Measurements from ENCODE around the gene TRMT10A.

Gene TRMT10A

GRCh38 chr4:99610605-99611175 lies 46.9 kb upstream of the TRMT10A start:
- no peak overlapping the region for H2BK12ac ChIP-seq (ENCODE audit: low read length)
- H2BK5ac ChIP-seq (ENCODE audit: low read length) = no peak overlapping the region
- no peak overlapping the region for H4K91ac ChIP-seq (ENCODE audit: low read depth, low read length, poor library complexity)
- H3K23ac ChIP-seq (ENCODE audit: low read depth, low read length, poor library complexity) = no peak overlapping the region
- H3K18ac ChIP-seq (ENCODE audit: low read length) = no peak overlapping the region
- no peak overlapping the region for H3K4me3 ChIP-seq (ENCODE audit: low read length in 2 of 2)
- no peak overlapping the region for H3K14ac ChIP-seq (ENCODE audit: low read length)
- no CpG with 5 or more reads among the region's 5 CpGs for WGBS, 2 donors (ENCODE audit: extremely low coverage in 2 of 2, insufficient read length in 2 of 2, insufficient replicate concordance in 1 of 2)
- peaks cover 0 to 46% of the 10 kb centered on the region in 2 donors for H3K36me3 ChIP-seq (replicated peaks in 1 of 2; ENCODE audit: control insufficient read depth in 2 of 2, insufficient read depth in 2 of 2, low read length in 2 of 2)
- no peak overlapping the region for H3K9ac ChIP-seq (ENCODE audit: low read depth, low read length, poor library complexity)
- H3K4me1 ChIP-seq (ENCODE audit: control insufficient read depth in 2 of 2, insufficient read depth in 1 of 2, low read depth in 1 of 2, low read length in 2 of 2) = no peaks in the 10 kb centered on the region
- no peak overlapping the region for H2AFZ ChIP-seq (ENCODE audit: low read length)
- no peak overlapping the region for H2AK5ac ChIP-seq (ENCODE audit: low read depth, low read length)
- no peak overlapping the region for H2BK15ac ChIP-seq (ENCODE audit: low read length)
- no peak overlapping the region for H2BK120ac ChIP-seq (ENCODE audit: low read depth, low read length)
- H3K4me2 ChIP-seq (ENCODE audit: insufficient read depth, low read length, poor library complexity, severe bottlenecking) = no peak overlapping the region
- H3K27ac ChIP-seq (replicated peaks; ENCODE audit: low read length) = no peak overlapping the region
- H4K8ac ChIP-seq (ENCODE audit: low read depth, low read length) = no peak overlapping the region
- no peaks in the 10 kb centered on the region for H3K79me1 ChIP-seq (ENCODE audit: low read depth, low read length)
- no peaks in the 10 kb centered on the region for H3K9me3 ChIP-seq (replicated peaks in 1 of 2; ENCODE audit: control insufficient read depth in 2 of 2, insufficient read depth in 1 of 2, low read depth in 1 of 2, low read length in 2 of 2)
- DNase-seq (ENCODE audit: low spot score) = no peak
- H3K27me3 ChIP-seq (ENCODE audit: control insufficient read depth in 3 of 3, insufficient read depth in 3 of 3, low read depth in 1 of 3, low read length in 3 of 3) = no peaks in the 10 kb centered on the region
- no peak overlapping the region for H3K4ac ChIP-seq (ENCODE audit: low read length)

GRCh38 chr4:99608417-99608816 lies 44.6 kb upstream of the TRMT10A start:
- H2BK12ac ChIP-seq (ENCODE audit: low read length) = no peak overlapping the region
- no peak overlapping the region for H3K9ac ChIP-seq (ENCODE audit: low read depth, low read length, poor library complexity)
- no peak overlapping the region for H2AK5ac ChIP-seq (ENCODE audit: low read depth, low read length)
- no peak overlapping the region for H4K8ac ChIP-seq (ENCODE audit: low read depth, low read length)
- H3K27me3 ChIP-seq (ENCODE audit: control insufficient read depth in 3 of 3, insufficient read depth in 3 of 3, low read depth in 1 of 3, low read length in 3 of 3) = no peaks in the 10 kb centered on the region
- no peak overlapping the region for H3K18ac ChIP-seq (ENCODE audit: low read length)
- H3K4me1 ChIP-seq (ENCODE audit: control insufficient read depth in 2 of 2, insufficient read depth in 1 of 2, low read depth in 1 of 2, low read length in 2 of 2) = no peaks in the 10 kb centered on the region
- no peak overlapping the region for H2BK5ac ChIP-seq (ENCODE audit: low read length)
- no CpG with 5 or more reads among the region's 5 CpGs for WGBS, 2 donors (ENCODE audit: extremely low coverage in 2 of 2, insufficient read length in 2 of 2, insufficient replicate concordance in 1 of 2)
- H3K27ac ChIP-seq (replicated peaks; ENCODE audit: low read length) = no peak overlapping the region
- H2BK120ac ChIP-seq (ENCODE audit: low read depth, low read length) = no peak overlapping the region
- no peak overlapping the region for H3K14ac ChIP-seq (ENCODE audit: low read length)
- no peaks in the 10 kb centered on the region for H3K9me3 ChIP-seq (replicated peaks in 1 of 2; ENCODE audit: control insufficient read depth in 2 of 2, insufficient read depth in 1 of 2, low read depth in 1 of 2, low read length in 2 of 2)
- H3K4me2 ChIP-seq (ENCODE audit: insufficient read depth, low read length, poor library complexity, severe bottlenecking) = no peak overlapping the region
- no peak overlapping the region for H4K91ac ChIP-seq (ENCODE audit: low read depth, low read length, poor library complexity)
- H3K4me3 ChIP-seq (ENCODE audit: low read length in 2 of 2) = no peak overlapping the region
- DNase-seq (ENCODE audit: low spot score) = no peak
- no peak overlapping the region for H2AFZ ChIP-seq (ENCODE audit: low read length)
- no peak overlapping the region for H2BK15ac ChIP-seq (ENCODE audit: low read length)
- no peak overlapping the region for H3K23ac ChIP-seq (ENCODE audit: low read depth, low read length, poor library complexity)
- peaks cover 0 to 43% of the 10 kb centered on the region in 2 donors for H3K36me3 ChIP-seq (replicated peaks in 1 of 2; ENCODE audit: control insufficient read depth in 2 of 2, insufficient read depth in 2 of 2, low read length in 2 of 2)
- no peaks in the 10 kb centered on the region for H3K79me1 ChIP-seq (ENCODE audit: low read depth, low read length)
- no peak overlapping the region for H3K4ac ChIP-seq (ENCODE audit: low read length)

GRCh38 chr4:99606716-99607115 lies 42.9 kb upstream of the TRMT10A start:
- Histone ChIP-seq H3K9ac (ENCODE audit: low read depth, low read length, poor library complexity) (no peak overlapping the region), H3K27me3 (ENCODE audit: control insufficient read depth in 3 of 3, insufficient read depth in 3 of 3, low read depth in 1 of 3, low read length in 3 of 3) (no peaks in the 10 kb centered on the region), H3K14ac (ENCODE audit: low read length) (no peak overlapping the region), H4K8ac (ENCODE audit: low read depth, low read length) (no peak overlapping the region), H3K4me3 (ENCODE audit: low read length in 2 of 2) (no peak overlapping the region), H2BK120ac (ENCODE audit: low read depth, low read length) (no peak overlapping the region), H3K36me3 (replicated peaks in 1 of 2; ENCODE audit: control insufficient read depth in 2 of 2, insufficient read depth in 2 of 2, low read length in 2 of 2) (peaks cover 0 to 46% of the 10 kb centered on the region in 2 donors), H2BK15ac (ENCODE audit: low read length) (no peak overlapping the region), H3K23ac (ENCODE audit: low read depth, low read length, poor library complexity) (no peak overlapping the region), H3K4ac (ENCODE audit: low read length) (no peak overlapping the region), H3K4me1 (ENCODE audit: control insufficient read depth in 2 of 2, insufficient read depth in 1 of 2, low read depth in 1 of 2, low read length in 2 of 2) (no peaks in the 10 kb centered on the region), H3K79me1 (ENCODE audit: low read depth, low read length) (no peaks in the 10 kb centered on the region), H3K18ac (ENCODE audit: low read length) (no peak overlapping the region), H2AK5ac (ENCODE audit: low read depth, low read length) (no peak overlapping the region), H4K91ac (ENCODE audit: low read depth, low read length, poor library complexity) (no peak overlapping the region), H3K4me2 (ENCODE audit: insufficient read depth, low read length, poor library complexity, severe bottlenecking) (no peak overlapping the region), H3K9me3 (replicated peaks in 1 of 2; ENCODE audit: control insufficient read depth in 2 of 2, insufficient read depth in 1 of 2, low read depth in 1 of 2, low read length in 2 of 2) (no peaks in the 10 kb centered on the region), H2BK12ac (ENCODE audit: low read length) (no peak overlapping the region), H2BK5ac (ENCODE audit: low read length) (no peak overlapping the region), H3K27ac (replicated peaks; ENCODE audit: low read length) (no peak overlapping the region), H2AFZ (ENCODE audit: low read length) (no peak overlapping the region)
- DNase-seq (ENCODE audit: low spot score) = no peak
- no CpG with 5 or more reads among the region's 2 CpGs for WGBS, 2 donors (ENCODE audit: extremely low coverage in 2 of 2, insufficient read length in 2 of 2, insufficient replicate concordance in 1 of 2)

GRCh38 chr4:99594818-99595217 lies 31.0 kb upstream of the TRMT10A start:
- no peaks in the 10 kb centered on the region for H3K4me1 ChIP-seq (ENCODE audit: control insufficient read depth in 2 of 2, insufficient read depth in 1 of 2, low read depth in 1 of 2, low read length in 2 of 2)
- WGBS, 2 donors (ENCODE audit: extremely low coverage in 2 of 2, insufficient read length in 2 of 2, insufficient replicate concordance in 1 of 2) = no CpG with 5 or more reads among the region's 2 CpGs

More at GRCh38 chr4:99594818-99595217, 31.0 kb upstream of the TRMT10A start:
- H4K8ac ChIP-seq (ENCODE audit: low read depth, low read length) = no peak overlapping the region
- H3K4me2 ChIP-seq (ENCODE audit: insufficient read depth, low read length, poor library complexity, severe bottlenecking) = no peak overlapping the region
- H3K18ac ChIP-seq (ENCODE audit: low read length) = no peak overlapping the region
- H3K14ac ChIP-seq (ENCODE audit: low read length) = no peak overlapping the region
- no peak overlapping the region for H4K91ac ChIP-seq (ENCODE audit: low read depth, low read length, poor library complexity)
- H2BK5ac ChIP-seq (ENCODE audit: low read length) = no peak overlapping the region
- no peak for DNase-seq (ENCODE audit: low spot score)
- H3K9ac ChIP-seq (ENCODE audit: low read depth, low read length, poor library complexity) = no peak overlapping the region
- H2AK5ac ChIP-seq (ENCODE audit: low read depth, low read length) = no peak overlapping the region
- no peaks in the 10 kb centered on the region for H3K79me1 ChIP-seq (ENCODE audit: low read depth, low read length)
- no peaks in the 10 kb centered on the region for H3K9me3 ChIP-seq (replicated peaks in 1 of 2; ENCODE audit: control insufficient read depth in 2 of 2, insufficient read depth in 1 of 2, low read depth in 1 of 2, low read length in 2 of 2)
- H2BK15ac ChIP-seq (ENCODE audit: low read length) = no peak overlapping the region
- no peak overlapping the region for H3K23ac ChIP-seq (ENCODE audit: low read depth, low read length, poor library complexity)
- H2BK12ac ChIP-seq (ENCODE audit: low read length) = no peak overlapping the region
- H3K27ac ChIP-seq (replicated peaks; ENCODE audit: low read length) = no peak overlapping the region
- H3K36me3 ChIP-seq (replicated peaks in 1 of 2; ENCODE audit: control insufficient read depth in 2 of 2, insufficient read depth in 2 of 2, low read length in 2 of 2) = peaks cover 0 to 31% of the 10 kb centered on the region in 2 donors
- no peaks in the 10 kb centered on the region for H3K27me3 ChIP-seq (ENCODE audit: control insufficient read depth in 3 of 3, insufficient read depth in 3 of 3, low read depth in 1 of 3, low read length in 3 of 3)
- no peak overlapping the region for H3K4me3 ChIP-seq (ENCODE audit: low read length in 2 of 2)
- no peak overlapping the region for H2AFZ ChIP-seq (ENCODE audit: low read length)
- no peak overlapping the region for H3K4ac ChIP-seq (ENCODE audit: low read length)
- H2BK120ac ChIP-seq (ENCODE audit: low read depth, low read length) = no peak overlapping the region

All from neuronal stem cell (in vitro differentiated cells).